HPDE6-E6E7 (cell line): ENCODE measurements around the gene PNPLA7.
A peak's percentile ranks its signal among the peaks of the same experiment; 100 is the strongest.

Experiments used
- DNase-seq: peaks from one replicate; pipeline ENCODE4 v3.0.0; 2011; ENCODE audit warnings: missing footprints; ENCODE audit errors: extremely low spot score

Gene PNPLA7

DNA sequence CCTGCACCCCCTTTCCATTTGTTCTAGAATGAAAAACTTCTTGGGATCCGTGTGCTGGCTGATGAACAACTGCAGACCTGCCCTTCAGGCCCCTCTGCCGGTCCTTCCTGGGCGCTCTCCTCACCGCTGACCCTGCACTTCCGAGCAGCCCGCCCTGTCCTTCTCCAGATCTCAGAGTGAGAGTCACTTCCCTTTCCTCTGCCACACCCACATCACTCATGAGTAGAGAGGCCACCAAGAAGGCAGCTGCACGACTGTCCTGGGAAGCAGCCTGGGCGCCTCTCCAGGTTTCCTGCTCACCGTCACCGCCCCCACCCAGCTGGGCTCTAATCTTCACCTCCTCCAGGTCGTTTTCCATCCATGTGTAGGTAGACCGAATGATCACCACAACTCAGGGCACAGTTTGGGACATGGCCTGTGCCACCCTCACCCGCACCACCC is 56.1 kb downstream of the PNPLA7 start:
- DNase-seq: no peak

DNA sequence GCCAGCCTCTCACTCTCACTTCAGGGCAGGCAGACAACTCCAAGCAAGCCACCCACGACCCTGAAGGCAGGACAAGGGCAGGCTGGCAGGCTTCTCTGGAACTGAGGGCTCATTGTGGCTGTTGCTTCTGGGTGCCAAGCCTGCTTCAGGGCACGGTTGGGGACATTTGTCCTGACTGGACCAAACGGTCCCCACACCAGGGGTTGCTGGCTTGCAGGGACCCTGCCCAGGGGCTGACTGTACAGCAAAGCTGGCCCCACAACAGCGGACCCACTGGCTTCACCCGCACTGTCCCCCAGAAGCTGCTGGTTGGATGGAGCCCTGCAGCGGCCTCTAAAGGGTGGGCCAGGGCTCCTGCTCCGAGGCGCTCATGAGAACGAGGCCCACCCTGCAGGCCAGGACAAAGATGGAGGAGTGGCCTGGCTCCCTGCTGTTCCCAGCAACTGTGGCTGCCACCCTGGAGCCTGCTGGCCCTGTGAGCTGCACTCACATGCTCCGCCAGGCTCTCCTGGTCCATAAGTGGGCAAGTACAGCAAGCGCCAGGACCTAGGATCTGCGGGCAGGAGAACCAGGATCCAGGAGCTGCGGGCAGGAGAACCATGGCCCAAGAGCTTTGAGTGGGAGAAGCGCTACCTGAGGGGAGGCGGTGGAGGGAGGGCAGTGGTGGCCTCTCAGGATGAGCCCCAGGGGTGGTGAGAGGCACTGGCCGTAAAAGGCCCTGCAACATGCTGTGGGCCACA is 56.7 kb downstream of the PNPLA7 start:
- no peak for DNase-seq

GRCh38 chr9:137492464-137493363 is 57.5 kb downstream of the PNPLA7 start:
- DNase-seq: no peak

- DNase-seq: no peak
These were observed 58.3 kb downstream of the PNPLA7 start for GRCh38 chr9:137491735-137492432.

DNA sequence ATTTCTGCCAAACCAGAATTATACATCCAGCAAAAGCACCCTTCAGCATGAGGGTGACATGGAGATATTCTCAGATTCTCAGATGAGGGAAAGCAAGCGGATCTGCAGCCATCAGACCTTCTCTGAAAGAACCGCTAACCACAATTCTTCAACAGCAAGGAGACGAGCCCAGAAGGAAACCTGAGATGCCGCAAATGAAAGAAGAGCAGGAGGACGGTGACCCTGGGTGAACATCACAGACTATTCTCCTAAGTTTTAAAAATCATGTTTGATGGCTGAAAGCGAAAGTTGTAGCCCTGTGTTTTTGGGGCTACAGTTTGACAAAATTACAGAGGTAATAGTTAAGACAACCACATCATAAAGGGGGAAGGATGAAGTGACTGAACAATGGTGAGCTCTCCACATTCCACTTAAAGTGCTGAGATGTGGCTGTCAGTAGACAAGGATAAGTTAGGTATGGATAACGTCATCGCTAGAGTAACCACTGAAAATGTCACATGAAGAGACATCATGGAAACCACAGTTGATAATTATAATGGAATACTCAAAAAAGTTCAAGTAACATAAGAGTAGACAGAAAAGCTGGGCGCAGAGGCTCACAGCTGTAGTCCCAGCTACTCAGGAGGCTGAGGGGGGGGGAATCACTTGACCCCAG is 59.5 kb downstream of the PNPLA7 start:
- no peak for DNase-seq

DNA sequence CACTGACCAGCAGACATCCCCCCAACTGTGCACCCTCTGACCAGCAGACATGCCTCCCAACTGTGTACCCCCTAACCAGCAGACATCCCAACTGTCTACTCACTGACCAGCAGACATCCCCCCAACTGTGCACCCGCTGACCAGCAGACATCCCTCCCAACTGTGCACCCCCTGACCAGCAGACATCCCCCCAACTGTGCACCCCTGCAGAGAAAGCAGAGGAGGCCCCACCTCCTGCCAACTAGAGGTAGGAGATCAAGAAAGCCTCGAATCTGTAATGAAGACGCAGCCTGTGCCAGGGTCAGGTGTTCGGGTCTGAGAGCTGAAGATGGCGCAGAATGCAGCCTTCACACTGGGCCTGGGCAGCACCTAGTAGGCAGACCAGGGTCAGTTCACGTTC is 61.3 kb downstream of the PNPLA7 start:
- no peak for DNase-seq

GRCh38 chr9:137488327-137488653 is 61.9 kb downstream of the PNPLA7 start:
- no peak for DNase-seq

DNA sequence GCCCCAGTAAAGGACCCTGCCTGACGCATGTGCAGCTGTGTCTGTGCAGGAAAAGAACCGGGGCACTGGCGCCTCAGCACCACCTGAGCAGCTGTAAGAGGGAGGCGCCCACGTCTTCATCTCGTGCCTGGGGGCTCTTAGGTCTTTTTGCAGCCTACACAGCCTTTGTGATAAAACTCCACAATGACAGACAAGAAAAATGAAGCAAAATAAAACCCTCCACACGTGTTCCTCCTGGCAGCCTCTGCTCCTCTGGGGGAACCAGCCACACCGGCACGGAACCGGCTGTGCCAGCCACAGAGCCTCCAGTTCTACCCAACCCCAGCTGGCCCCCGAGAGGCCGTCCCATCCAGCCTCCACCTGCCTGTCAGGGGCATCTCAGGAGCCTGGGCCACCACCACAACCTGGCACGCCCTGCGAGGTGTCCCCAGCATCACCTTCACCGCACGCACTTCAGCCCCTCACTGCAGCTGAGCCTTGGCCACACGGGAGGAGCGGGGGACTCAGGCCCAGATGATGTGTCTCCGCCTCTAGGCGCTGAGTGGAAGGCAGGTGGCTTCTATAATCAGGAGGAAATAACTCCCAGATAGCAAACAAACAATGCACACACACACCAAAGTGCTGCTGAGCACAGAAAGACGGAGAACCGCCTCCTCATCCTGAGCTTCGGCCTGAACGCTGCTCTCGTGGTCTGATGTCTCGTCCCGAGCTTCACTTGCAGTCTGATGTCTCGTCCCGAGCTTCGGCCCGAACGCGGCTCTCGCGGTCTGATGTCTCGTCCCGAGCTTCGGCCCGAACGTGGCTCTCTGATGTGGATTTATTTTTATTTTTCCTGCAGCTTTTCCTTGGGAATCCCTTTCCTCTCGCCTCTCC is 62.5 kb downstream of the PNPLA7 start:
- no peak for DNase-seq

GRCh38 chr9:137486545-137487453 is 63.4 kb downstream of the PNPLA7 start:
- no peak for DNase-seq

GRCh38 chr9:137486141-137486490 is 64.1 kb downstream of the PNPLA7 start:
- no peak for DNase-seq

GRCh38 chr9:137485343-137486140 is 64.7 kb downstream of the PNPLA7 start:
- DNase-seq: no peak

GRCh38 chr9:137484551-137485315 is 65.5 kb downstream of the PNPLA7 start:
- no peak for DNase-seq

- DNase-seq: peak; percentile 60
These were observed 68.0 kb downstream of the PNPLA7 start for GRCh38 chr9:137482094-137482781.

- DNase-seq: no peak
These were observed 69.2 kb downstream of the PNPLA7 start for GRCh38 chr9:137480686-137481683.

GRCh38 chr9:137479892-137480685 is 70.1 kb downstream of the PNPLA7 start:
- no peak for DNase-seq
